LNCAP (cell line): Measurements from ENCODE around the gene MAOB.

Experiments
- TF ChIP-seq, protein P1 (sequence below): fragments of 450-650 bp; IDR thresholded peaks from 2 replicates; pipeline ENCODE4 v1.5.1; 2017; ENCODE audit warnings: mild to moderate bottlenecking

Gene MAOB

GRCh38 chrX:43718081-43718480, 164.2 kb downstream of the MAOB start:
- TF ChIP-seq, protein P1, sequence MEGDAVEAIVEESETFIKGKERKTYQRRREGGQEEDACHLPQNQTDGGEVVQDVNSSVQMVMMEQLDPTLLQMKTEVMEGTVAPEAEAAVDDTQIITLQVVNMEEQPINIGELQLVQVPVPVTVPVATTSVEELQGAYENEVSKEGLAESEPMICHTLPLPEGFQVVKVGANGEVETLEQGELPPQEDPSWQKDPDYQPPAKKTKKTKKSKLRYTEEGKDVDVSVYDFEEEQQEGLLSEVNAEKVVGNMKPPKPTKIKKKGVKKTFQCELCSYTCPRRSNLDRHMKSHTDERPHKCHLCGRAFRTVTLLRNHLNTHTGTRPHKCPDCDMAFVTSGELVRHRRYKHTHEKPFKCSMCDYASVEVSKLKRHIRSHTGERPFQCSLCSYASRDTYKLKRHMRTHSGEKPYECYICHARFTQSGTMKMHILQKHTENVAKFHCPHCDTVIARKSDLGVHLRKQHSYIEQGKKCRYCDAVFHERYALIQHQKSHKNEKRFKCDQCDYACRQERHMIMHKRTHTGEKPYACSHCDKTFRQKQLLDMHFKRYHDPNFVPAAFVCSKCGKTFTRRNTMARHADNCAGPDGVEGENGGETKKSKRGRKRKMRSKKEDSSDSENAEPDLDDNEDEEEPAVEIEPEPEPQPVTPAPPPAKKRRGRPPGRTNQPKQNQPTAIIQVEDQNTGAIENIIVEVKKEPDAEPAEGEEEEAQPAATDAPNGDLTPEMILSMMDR: no peak

DNA sequence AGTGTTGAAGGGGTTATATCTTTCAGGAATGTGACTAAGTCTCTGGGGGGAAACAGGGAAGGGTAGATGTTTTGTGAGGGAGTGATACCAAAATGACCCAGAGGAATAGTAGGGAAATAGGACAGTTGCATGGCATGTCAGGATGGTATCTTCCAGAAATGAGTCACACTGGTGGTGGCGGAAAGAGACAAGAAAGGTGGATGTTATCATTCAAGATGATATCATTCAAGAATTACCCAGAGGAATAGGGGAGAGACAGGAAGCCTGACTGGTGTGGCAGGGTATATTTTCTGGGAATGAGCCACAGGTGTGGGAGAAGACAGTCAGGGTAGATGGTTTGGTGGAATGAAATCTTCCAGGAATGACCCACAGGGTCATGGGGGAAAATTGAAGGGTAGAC, 165.1 kb downstream of the MAOB start:
- TF ChIP-seq, protein P1: no peak

GRCh38 chrX:43716696-43717095, 165.6 kb downstream of the MAOB start:
- TF ChIP-seq, protein P1: no peak
